K562 (cell line): ENCODE data around the gene MLLT3. TPM values are rescaled to one million over a fixed set of nuclear protein-coding genes. Genes with fewer than 3 reads are reported as not detected.

Experiments used
- ATAC-seq: fragments of 200-7000 bp; cut with Tn5 transposase; 3 replicates; pipeline ENCODE4 v1.9.1; 2020; ENCODE audit warnings: moderate library complexity
- BruUV-seq: library from RNA; stranded (reverse); fragments of 400-500 nt; replicated peaks from 2 replicates; lab custom pipeline; 2021; lab: Mats Ljungman, UMichigan
- CTCF ChIA-PET: fragments of 300-600 bp; formaldehyde crosslinking; extraction: SDS; loops from one replicate; lab custom pipeline; 2021; ENCODE audit warnings: low intra/inter-chr PET ratio; lab: Yijun Ruan, JAX
- POLR2A ChIA-PET: fragments of 300-600, 350-650 bp; sonication (Branson Sonifier 250); formaldehyde crosslinking; extraction: SDS; loops from one replicate; lab custom pipeline; 2021; ENCODE audit warnings: antibody characterized with exemption, inconsistent platforms; lab: Yijun Ruan, JAX
- DNase-seq, 4 experiments: peaks; one replicate each; pipeline versions ENCODE4 v3.0.0 to v3.0.0-alpha.2; 2011 to 2018; ENCODE audit warnings: low spot score in 3 of 4, mixed read lengths in 3 of 4; ENCODE audit errors: extremely low read depth in 1 of 4
- FAIRE-seq: peaks from 2 replicates; lab custom pipeline; 2011; peaks lifted over from hg19 to GRCh38; lab: Jason Lieb, UNC
- H2AFZ ChIP-seq: 2 replicates; pipeline ENCODE4 v1.6.0; 2011; ENCODE audit warnings: low read depth, low read length, control low read depth, inconsistent platforms
- H3K27ac ChIP-seq: fragments of 200-600 bp; 3 replicates; pipeline ENCODE4 v1.8.0; 2011; ENCODE audit warnings: low read depth, mild to moderate bottlenecking, control low read depth, inconsistent platforms, low read length, moderate library complexity, mixed read lengths; ENCODE audit errors: extremely low read depth
- H3K27me3 ChIP-seq, 2 experiments: fragments of 300-600 bp in 1 of 2; 2 replicates in 1 of 2; 3 replicates in 1 of 2; pipeline versions ENCODE4 v1.6.0 to v1.8.0; 2011; ENCODE audit warnings: inconsistent platforms in 2 of 2, low read length in 2 of 2, mild to moderate bottlenecking in 1 of 2, mixed read lengths in 1 of 2, moderate library complexity in 1 of 2; ENCODE audit not compliant: control insufficient read depth in 2 of 2, insufficient read depth in 2 of 2
- H3K36me3 ChIP-seq: fragments of 300-600 bp; 3 replicates; pipeline ENCODE4 v1.8.0; 2011; ENCODE audit warnings: mild to moderate bottlenecking, low read length, inconsistent platforms; ENCODE audit not compliant: control insufficient read depth, insufficient read depth
- H3K4me1 ChIP-seq, 2 experiments: fragments of 200-600 bp in 1 of 2; replicated peaks in 1 of 2; 2 replicates in 1 of 2; 3 replicates in 1 of 2; pipeline versions ENCODE4 v1.5.1 to v1.8.0; 2011; ENCODE audit warnings: inconsistent platforms in 2 of 2, low read length in 2 of 2, mild to moderate bottlenecking in 1 of 2, mixed read lengths in 1 of 2, moderate library complexity in 1 of 2; ENCODE audit not compliant: control insufficient read depth in 2 of 2, insufficient read depth in 2 of 2
- H3K4me2 ChIP-seq: 2 replicates; pipeline ENCODE4 v1.6.1; 2011; ENCODE audit warnings: low read length, control low read depth, inconsistent platforms, mixed read lengths; ENCODE audit not compliant: insufficient read depth
- H3K4me3 ChIP-seq: fragments of 200-600 bp; sonication (generic), shearing (Covaris generic); 2 replicates; pipeline ENCODE4 v1.5.1; 2016; ENCODE audit warnings: control low read depth, inconsistent platforms
- H3K79me2 ChIP-seq: fragments of 200-600 bp; 3 replicates; pipeline ENCODE4 v1.8.0; 2011; ENCODE audit warnings: low read length, inconsistent platforms; ENCODE audit not compliant: control insufficient read depth, insufficient read depth
- H3K9ac ChIP-seq, 2 experiments: 2 replicates each; pipeline versions ENCODE4 v1.6.0 to v1.6.1; 2011; ENCODE audit warnings: low read depth in 2 of 2, low read length in 2 of 2, control low read depth in 1 of 2, inconsistent platforms in 1 of 2, mild to moderate bottlenecking in 1 of 2, mixed read lengths in 1 of 2; ENCODE audit not compliant: insufficient read depth in 1 of 2
- H3K9me1 ChIP-seq: one replicate; pipeline ENCODE4 v1.6.0; 2011; ENCODE audit warnings: inconsistent platforms, mild to moderate bottlenecking, low read length, moderate library complexity; ENCODE audit not compliant: control insufficient read depth, insufficient read depth
- H3K9me3 ChIP-seq: replicated peaks from 2 replicates; pipeline ENCODE4 v1.5.1; 2011; ENCODE audit warnings: low read depth, low read length, inconsistent platforms; ENCODE audit not compliant: control insufficient read depth, insufficient read depth
- H4K20me1 ChIP-seq: replicated peaks from 2 replicates; pipeline ENCODE4 v1.6.1; 2011; ENCODE audit warnings: low read length, inconsistent platforms, mixed read lengths; ENCODE audit not compliant: control insufficient read depth, insufficient read depth
- CREBBP ChIP-seq: IDR thresholded peaks from one replicate; pipeline ENCODE4 v1.6.1; 2012; ENCODE audit warnings: low read depth, mild to moderate bottlenecking, control low read depth, inconsistent platforms, low read length
- EP400 ChIP-seq: fragments of 450-650 bp; IDR thresholded peaks from 2 replicates; pipeline ENCODE4 v1.6.1; 2017; ENCODE audit warnings: antibody characterized with exemption, mild to moderate bottlenecking, moderate library complexity
- MAFK ChIP-seq: IDR thresholded peaks from 2 replicates; pipeline ENCODE4 v1.6.1; 2011; ENCODE audit warnings: low read length, improper control_type of control experiment
- NR4A1 ChIP-seq, 2 experiments: fragments of 250-450 bp in 1 of 2; fragments of 450-650 bp in 1 of 2; sonication (Bioruptor Pico) in 1 of 2; IDR thresholded peaks; 2 replicates each; pipeline versions ENCODE4 v1.4.0 to v1.6.1; 2016 to 2020; ENCODE audit warnings: mild to moderate bottlenecking in 2 of 2, missing compliant biosample characterization in 1 of 2, missing genetic modification characterization in 1 of 2, moderate library complexity in 1 of 2
- ZNF551 ChIP-seq: fragments of 250-450 bp; sonication (Bioruptor Pico); IDR thresholded peaks from 2 replicates; pipeline ENCODE4 v1.5.0; 2021; ENCODE audit warnings: mild to moderate bottlenecking, moderate library complexity
- ZNF76 ChIP-seq: fragments of 250-450 bp; sonication (Bioruptor Pico); IDR thresholded peaks from 2 replicates; pipeline ENCODE4 v1.4.0; 2020; ENCODE audit warnings: mild to moderate bottlenecking, moderate library complexity, borderline replicate concordance
- WGBS: fragments of 100-300 bp; shearing (Covaris generic); methylation state at CpG from one replicate; pipeline ENCODE4 v1.1.6; 2016; ENCODE audit warnings: low coverage, mixed read lengths; ENCODE audit not compliant: insufficient coverage; ENCODE audit errors: missing lambda C conversion rate; 5-methylcytosine and 5-hydroxymethylcytosine counted together
- in situ Hi-C: fragments of 300-500 bp; cut with MboI; formaldehyde crosslinking; loops from 4 replicates; pipeline ENCODE4 v1.15.0; 2018; ENCODE audit warnings: inconsistent platforms, mixed read lengths
- intact Hi-C: fragments of 100-400 bp; cut with micrococcal nuclease; formaldehyde crosslinking; loops from 2 replicates; pipeline ENCODE4 v1.14.2; 2022
- polyA plus RNA-seq, 8 experiments: library from polyadenylated mRNA; depleted of rRNA in 4 of 8; stranded (reverse) in 5 of 8; unstranded in 3 of 8; fragments of >200 nt; fragmentation: Nextera tagmentation in 2 of 8; fragmentation: Illumina TruSeq in 1 of 8; extraction: Ambion mirVana in 2 of 8; extraction: Trizol in 1 of 8; gene quantifications; 2 replicates each; pipeline versions ENCODE4 v1.2.1 to v1.2.3, GENCODE V29; 2011 to 2014; ENCODE audit warnings: inconsistent platforms in 1 of 8, missing spikeins in 1 of 8
- total RNA-seq, 7 experiments: library from RNA; depleted of rRNA in 6 of 7; stranded (reverse); fragments of >200 nt in 6 of 7; fragmentation: Illumina TruSeq in 2 of 7; extraction: Trizol in 2 of 7; gene quantifications; 2 replicates each; pipeline versions ENCODE4 v1.2.1 to v1.2.3, GENCODE V29; 2011 to 2021; ENCODE audit warnings: low replicate concordance in 1 of 7
- TF ChIP-seq, protein P1 (sequence below): fragments of 450-650 bp; IDR thresholded peaks from 2 replicates; pipeline ENCODE4 v1.6.1; 2017; ENCODE audit warnings: antibody characterized with exemption, mild to moderate bottlenecking

The MLLT3 gene
- total and polyA plus RNA-seq, 9 of the 15 experiments (the other 6 are each of a cell fraction or from before 2014, with no cell fraction given), result 0.07 to 0.42 (median 0.22) TPM; not detected in 4

DNA sequence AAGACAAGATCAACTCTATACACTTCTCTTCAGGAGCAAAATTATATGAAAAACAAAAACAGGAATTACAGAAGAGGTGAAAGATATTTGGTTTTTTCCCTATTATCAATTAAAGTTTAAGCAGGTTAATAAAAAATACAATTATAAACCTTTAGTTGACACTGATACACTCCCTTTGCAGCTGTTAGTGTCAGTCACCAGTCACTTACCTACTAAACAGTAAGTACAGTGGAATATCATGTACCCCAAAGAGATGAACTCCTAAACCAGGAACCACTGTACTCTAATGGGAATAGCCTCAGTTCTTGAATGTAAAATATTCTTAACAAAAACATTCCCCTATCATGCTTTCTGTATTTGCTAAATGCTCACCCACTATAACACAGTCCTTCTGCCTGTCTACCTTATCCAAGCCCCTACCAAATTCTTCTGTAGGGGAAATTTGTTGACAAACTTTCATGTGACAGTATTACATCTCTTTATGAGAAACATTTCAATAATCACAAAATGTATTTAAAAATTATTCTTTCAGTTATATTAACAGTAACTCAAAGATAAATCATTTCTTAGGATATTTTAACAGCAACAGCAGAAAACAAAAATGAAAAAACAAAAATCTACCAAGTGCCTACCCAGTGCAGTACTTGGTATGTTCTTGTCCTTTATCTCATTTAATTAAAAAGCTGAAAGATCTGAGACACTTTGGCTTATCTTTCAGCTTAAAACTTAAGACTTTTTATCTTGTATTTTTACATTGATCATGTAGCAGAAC, 212.8 kb downstream of the MLLT3 start (continued):
- TF ChIP-seq, protein P1, sequence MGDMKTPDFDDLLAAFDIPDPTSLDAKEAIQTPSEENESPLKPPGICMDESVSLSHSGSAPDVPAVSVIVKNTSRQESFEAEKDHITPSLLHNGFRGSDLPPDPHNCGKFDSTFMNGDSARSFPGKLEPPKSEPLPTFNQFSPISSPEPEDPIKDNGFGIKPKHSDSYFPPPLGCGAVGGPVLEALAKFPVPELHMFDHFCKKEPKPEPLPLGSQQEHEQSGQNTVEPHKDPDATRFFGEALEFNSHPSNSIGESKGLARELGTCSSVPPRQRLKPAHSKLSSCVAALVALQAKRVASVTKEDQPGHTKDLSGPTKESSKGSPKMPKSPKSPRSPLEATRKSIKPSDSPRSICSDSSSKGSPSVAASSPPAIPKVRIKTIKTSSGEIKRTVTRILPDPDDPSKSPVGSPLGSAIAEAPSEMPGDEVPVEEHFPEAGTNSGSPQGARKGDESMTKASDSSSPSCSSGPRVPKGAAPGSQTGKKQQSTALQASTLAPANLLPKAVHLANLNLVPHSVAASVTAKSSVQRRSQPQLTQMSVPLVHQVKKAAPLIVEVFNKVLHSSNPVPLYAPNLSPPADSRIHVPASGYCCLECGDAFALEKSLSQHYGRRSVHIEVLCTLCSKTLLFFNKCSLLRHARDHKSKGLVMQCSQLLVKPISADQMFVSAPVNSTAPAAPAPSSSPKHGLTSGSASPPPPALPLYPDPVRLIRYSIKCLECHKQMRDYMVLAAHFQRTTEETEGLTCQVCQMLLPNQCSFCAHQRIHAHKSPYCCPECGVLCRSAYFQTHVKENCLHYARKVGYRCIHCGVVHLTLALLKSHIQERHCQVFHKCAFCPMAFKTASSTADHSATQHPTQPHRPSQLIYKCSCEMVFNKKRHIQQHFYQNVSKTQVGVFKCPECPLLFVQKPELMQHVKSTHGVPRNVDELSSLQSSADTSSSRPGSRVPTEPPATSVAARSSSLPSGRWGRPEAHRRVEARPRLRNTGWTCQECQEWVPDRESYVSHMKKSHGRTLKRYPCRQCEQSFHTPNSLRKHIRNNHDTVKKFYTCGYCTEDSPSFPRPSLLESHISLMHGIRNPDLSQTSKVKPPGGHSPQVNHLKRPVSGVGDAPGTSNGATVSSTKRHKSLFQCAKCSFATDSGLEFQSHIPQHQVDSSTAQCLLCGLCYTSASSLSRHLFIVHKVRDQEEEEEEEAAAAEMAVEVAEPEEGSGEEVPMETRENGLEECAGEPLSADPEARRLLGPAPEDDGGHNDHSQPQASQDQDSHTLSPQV, result no peak
- no peak for TF ChIP-seq ZNF76 (CRISPR knock-in tag)
- no peak for TF ChIP-seq EP400
- TF ChIP-seq, all 486 proteins: peak for 0

DNA sequence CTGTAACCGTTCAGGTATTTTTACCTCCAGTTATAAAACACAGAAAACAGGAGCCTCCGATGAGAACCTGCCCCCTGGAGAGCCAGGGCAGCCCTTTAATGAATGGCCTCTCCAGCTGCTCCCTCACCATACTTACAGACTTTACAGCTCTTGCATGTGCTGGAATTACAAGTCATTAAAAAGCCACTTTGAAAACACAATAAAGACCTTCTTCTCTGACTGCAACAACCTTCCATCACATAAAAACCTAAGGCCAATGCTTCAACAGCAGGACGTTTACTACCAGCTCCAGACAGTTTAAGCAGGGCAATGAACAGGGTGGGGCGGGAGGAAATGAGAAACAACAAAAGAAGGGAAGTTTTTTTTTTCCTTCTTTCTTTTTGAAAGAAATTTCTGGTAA, 213.8 kb downstream of the MLLT3 start:
- no peaks in the 10 kb centered on the region for H4K20me1 ChIP-seq
- H2AFZ ChIP-seq, result no peak overlapping the region
- BruUV-seq, result no TSS peak
- in situ Hi-C loops, result no loop called here
- ChIA-PET CTCF (no interaction called here), POLR2A (no interaction called here)
- H3K9me1 ChIP-seq, result no peaks in the 10 kb centered on the region
- DNase-seq, result no peak
- no peaks in the 10 kb centered on the region for H3K27me3 ChIP-seq
- no peak overlapping the region for H3K9ac ChIP-seq
- no peaks in the 10 kb centered on the region for H3K9me3 ChIP-seq
- H3K4me3 ChIP-seq, result no peak overlapping the region
- no peak overlapping the region for H3K4me2 ChIP-seq
- intact Hi-C loops, result no loop called here
- H3K4me1 ChIP-seq, result no peaks in the 10 kb centered on the region
- H3K27ac ChIP-seq, result no peak overlapping the region
- TF ChIP-seq CREBBP (no peak), NR4A1 (CRISPR knock-in tag; IDR thresholded peaks at IDR 0.05) (no peak), NR4A1 (tag; IDR thresholded peaks at IDR 0.05) (no peak), MAFK (no peak), ZNF551 (CRISPR knock-in tag) (no peak)
- ATAC-seq, result no peak
- WGBS, result 0% methylated on average over 3 of the region's 4 CpGs
- H3K79me2 ChIP-seq, result no peaks in the 10 kb centered on the region
- no peaks in the 10 kb centered on the region for H3K36me3 ChIP-seq
- no peak for FAIRE-seq
